ENCODE results near the gene SFI1.

SFI1 gene

DNA sequence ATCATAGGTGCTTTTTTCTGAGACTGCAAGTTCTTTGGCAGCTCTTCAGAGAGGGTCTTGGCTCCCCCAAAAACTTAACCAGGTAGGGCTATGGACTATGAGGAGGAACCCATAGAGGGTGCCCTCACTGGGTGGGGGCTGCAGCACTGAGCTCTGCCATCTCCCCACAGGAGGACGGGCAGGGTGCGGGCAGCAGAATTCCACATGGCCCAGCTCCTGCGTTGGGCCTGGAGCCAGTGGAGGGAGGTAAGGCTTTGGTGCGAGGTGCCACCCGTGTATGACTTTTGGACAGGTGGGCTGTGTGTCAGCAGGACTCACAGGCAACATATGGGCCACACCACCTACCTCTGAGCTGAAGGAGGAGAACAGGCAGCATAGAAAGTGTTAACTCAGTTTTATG is 107.2 kb downstream of the SFI1 start:
- Mint-ChIP-seq H3K4me3 (no peak overlapping the region), H3K9me3 (no peaks in the 10 kb centered on the region), H3K27ac (no peak overlapping the region), H3K4me1 (ENCODE audit: low read depth) (no peaks in the 10 kb centered on the region), H3K27me3 (no peaks in the 10 kb centered on the region), H3K36me3 (ENCODE audit: low read depth) (peaks cover 51% of the 10 kb centered on the region)
- intact Hi-C loops (cut with micrococcal nuclease) = no loop called here

DNA sequence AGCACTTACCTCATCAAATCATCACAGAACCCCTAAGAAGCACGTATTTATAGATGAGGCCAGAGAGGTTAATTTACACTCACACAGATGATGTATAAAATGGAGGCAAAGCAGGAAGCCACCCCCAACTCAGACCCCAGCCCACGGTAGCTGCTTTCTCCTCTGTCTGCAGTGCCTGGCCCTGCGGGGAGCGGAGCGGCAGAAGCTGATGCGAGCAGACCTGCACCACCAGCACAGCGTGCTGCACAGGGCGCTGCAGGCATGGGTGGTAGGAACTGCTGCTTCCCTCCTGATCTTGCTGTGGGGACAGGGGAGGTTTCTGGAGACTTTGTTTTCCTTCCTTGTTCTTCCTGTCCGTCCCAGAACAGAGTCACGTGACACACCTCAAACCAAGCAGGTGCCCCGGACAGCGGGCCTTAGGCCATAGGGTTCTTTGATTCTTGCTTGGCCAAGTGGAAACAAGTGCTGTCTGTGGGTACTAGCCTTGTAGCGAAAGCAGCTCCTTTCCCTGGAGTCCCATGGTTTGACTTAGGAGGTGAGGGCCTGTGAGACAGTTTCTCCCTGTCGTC is 107.9 kb downstream of the SFI1 start:
- no peak overlapping the region for H3K4me3 Mint-ChIP-seq
- H3K27ac Mint-ChIP-seq = no peak overlapping the region
- H3K9me3 Mint-ChIP-seq = no peaks in the 10 kb centered on the region
- H3K4me1 Mint-ChIP-seq (ENCODE audit: low read depth) = no peaks in the 10 kb centered on the region
- peaks cover 53% of the 10 kb centered on the region for H3K36me3 Mint-ChIP-seq (ENCODE audit: low read depth)
- intact Hi-C loops (cut with micrococcal nuclease) = no loop called here
- no peaks in the 10 kb centered on the region for H3K27me3 Mint-ChIP-seq

DNA sequence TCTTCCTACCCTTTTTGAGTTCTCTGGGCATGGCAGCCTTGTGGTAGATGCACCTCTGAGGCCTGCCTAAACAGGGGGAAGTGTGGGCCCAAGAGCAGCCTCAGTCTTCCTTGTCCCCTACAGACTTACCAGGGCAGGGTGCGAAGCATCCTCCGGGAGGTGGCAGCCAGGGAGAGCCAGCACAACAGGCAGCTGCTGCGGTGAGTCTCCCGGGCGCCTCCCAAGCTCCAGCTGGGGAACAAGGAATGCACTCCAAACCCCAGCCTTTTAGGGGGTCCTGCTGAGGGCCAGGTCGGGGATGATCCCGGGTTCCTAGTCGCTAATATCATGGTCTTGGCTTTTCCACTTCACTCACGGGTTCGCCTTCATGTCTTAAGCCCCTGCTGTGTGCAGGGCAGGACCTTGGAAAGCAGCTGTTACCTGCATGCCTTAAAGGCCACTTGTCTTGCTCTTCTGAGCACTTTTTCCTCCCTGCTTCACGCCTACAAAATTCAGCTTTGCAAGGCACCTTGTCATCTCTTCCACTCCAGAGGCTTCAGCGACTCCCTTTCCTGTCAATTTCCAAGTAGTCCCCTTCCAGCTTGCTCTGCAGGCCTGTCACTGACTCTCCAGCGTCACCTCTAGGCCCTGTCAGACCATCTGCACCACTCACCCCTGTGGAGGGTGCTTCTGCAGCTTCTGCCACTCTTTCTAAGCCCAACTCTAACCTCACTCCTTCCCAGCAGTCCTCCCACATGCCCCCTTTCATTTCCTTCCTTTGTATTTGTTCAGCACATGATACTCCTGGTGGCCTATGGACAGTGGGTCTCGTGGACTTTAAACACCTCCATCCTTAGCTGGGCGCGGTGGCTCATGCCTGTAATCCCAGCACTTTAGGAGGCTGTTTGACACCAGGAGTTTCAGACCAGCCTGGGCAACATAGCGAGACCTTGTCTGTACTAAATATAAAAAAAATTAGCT is 108.7 kb downstream of the SFI1 start:
- Mint-ChIP-seq H3K4me3 (no peak overlapping the region), H3K4me1 (ENCODE audit: low read depth) (no peaks in the 10 kb centered on the region), H3K27me3 (no peaks in the 10 kb centered on the region), H3K9me3 (no peaks in the 10 kb centered on the region), H3K27ac (no peak overlapping the region), H3K36me3 (ENCODE audit: low read depth) (peaks cover 61% of the 10 kb centered on the region)
- intact Hi-C loops (cut with micrococcal nuclease) = no loop called here

GRCh38 chr22:31605851-31606585 is 109.7 kb downstream of the SFI1 start:
- peaks cover 71% of the 10 kb centered on the region for H3K36me3 Mint-ChIP-seq (ENCODE audit: low read depth)

GRCh38 chr22:31607696-31608095 is 111.4 kb downstream of the SFI1 start:
- H3K27me3 Mint-ChIP-seq = no peaks in the 10 kb centered on the region
- no peak overlapping the region for H3K4me3 Mint-ChIP-seq
- H3K27ac Mint-ChIP-seq = no peak overlapping the region
- H3K36me3 Mint-ChIP-seq (ENCODE audit: low read depth) = peaks cover 69% of the 10 kb centered on the region
- no peaks in the 10 kb centered on the region for H3K9me3 Mint-ChIP-seq
- H3K4me1 Mint-ChIP-seq (ENCODE audit: low read depth) = no peaks in the 10 kb centered on the region
- intact Hi-C loops (cut with micrococcal nuclease) = no loop called here

More at GRCh38 chr22:31605851-31606585, 109.7 kb downstream of the SFI1 start:
- no peak overlapping the region for H3K27ac Mint-ChIP-seq
- H3K9me3 Mint-ChIP-seq = no peaks in the 10 kb centered on the region
- no peak overlapping the region for H3K4me3 Mint-ChIP-seq
- H3K4me1 Mint-ChIP-seq (ENCODE audit: low read depth) = no peaks in the 10 kb centered on the region
- H3K27me3 Mint-ChIP-seq = no peaks in the 10 kb centered on the region
- intact Hi-C loops (cut with micrococcal nuclease) = no loop called here

GRCh38 chr22:31609716-31610115 is 113.4 kb downstream of the SFI1 start:
- Mint-ChIP-seq H3K4me1 (ENCODE audit: low read depth) (peaks cover 9% of the 10 kb centered on the region), H3K27ac (no peak overlapping the region), H3K9me3 (no peaks in the 10 kb centered on the region), H3K27me3 (no peaks in the 10 kb centered on the region), H3K36me3 (ENCODE audit: low read depth) (peaks cover 67% of the 10 kb centered on the region), H3K4me3 (no peak overlapping the region)
- intact Hi-C loops (cut with micrococcal nuclease) = no loop called here

DNA sequence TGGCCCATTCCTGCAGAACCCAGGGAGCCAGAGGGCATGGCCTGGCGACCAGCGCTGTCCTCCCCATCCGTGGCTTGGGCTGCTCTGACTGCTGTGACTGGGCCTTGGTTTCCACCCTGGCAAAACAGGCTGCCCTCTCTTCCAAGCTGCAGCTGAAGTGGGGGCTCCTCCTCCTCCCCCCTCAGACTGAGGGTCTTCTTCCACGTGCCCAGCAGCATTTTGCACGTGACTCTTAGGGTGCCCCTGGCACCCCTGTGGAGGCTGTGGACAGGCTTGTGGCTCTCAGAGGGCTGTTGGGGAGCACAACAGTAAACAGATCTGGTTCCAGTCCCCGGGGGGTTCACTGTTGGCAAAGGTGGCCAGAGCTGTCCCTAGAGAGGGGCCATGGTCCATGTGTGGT is 114.3 kb downstream of the SFI1 start:
- Mint-ChIP-seq H3K4me3 (no peak overlapping the region), H3K27me3 (no peaks in the 10 kb centered on the region), H3K36me3 (ENCODE audit: low read depth) (peaks cover 72% of the 10 kb centered on the region), H3K27ac (no peak overlapping the region), H3K4me1 (ENCODE audit: low read depth) (peaks cover 18% of the 10 kb centered on the region), H3K9me3 (no peaks in the 10 kb centered on the region)
- intact Hi-C loops (cut with micrococcal nuclease) = no loop called here

DNA sequence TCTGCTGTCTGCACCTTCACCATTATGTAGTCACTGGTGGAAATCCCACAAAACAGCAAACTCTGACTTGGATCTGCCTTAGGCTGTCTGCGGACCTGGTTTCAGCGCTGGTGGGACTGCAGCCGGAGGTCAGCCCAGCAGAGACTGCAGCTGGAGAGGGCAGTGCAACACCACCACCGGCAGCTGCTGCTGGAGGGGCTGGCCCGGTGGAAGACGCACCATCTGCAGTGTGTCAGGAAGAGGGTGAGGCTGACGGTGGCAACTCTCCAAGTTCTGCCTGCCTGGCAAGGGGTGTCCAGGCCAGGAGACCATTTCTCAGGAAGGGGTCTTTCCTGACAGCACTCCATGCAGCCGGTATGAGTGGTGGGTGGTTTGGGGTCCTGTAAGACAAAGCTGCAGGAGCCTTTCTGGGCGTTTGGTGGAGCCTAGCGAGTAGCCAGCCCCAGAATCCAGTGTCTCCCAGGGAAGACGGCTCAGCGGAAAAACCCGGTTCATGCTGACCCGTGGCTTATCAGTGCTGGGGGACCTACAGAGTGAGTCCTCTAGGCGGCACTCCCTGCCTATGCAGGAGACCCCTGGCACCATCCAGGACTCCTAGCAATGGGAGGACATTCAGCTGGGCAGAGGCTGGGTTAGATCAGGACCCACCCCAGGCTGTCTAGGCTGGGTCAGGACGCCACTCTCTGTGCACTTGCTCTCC is 114.9 kb downstream of the SFI1 start:
- Mint-ChIP-seq H3K36me3 (ENCODE audit: low read depth) (peaks cover 74% of the 10 kb centered on the region), H3K9me3 (no peaks in the 10 kb centered on the region), H3K27ac (no peak overlapping the region), H3K4me1 (ENCODE audit: low read depth) (peaks cover 24% of the 10 kb centered on the region), H3K27me3 (no peaks in the 10 kb centered on the region), H3K4me3 (no peak overlapping the region)
- intact Hi-C loops (cut with micrococcal nuclease) = no loop called here

DNA sequence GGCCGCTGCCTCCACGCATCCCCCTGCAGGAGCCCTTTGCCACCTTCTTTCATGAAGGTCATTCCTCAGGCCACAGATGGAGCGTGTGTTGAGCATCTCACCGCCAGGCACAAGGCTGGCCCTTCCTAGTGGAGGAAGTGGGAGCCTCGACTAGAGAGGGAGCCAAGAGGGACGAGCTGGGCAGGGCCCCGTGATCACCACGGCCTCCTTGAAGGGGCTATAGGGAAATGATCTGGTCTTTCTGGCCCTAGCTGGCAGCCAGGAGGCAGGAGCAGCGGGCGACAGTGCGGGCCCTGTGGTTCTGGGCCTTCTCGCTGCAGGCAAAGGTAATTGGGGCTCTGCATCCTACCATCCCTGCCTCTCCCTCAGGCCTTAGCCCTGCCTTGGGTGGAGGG is 116.6 kb downstream of the SFI1 start:
- H3K27me3 Mint-ChIP-seq = no peaks in the 10 kb centered on the region
- H3K27ac Mint-ChIP-seq = no peak overlapping the region
- H3K36me3 Mint-ChIP-seq (ENCODE audit: low read depth) = peaks cover 77% of the 10 kb centered on the region

DNA sequence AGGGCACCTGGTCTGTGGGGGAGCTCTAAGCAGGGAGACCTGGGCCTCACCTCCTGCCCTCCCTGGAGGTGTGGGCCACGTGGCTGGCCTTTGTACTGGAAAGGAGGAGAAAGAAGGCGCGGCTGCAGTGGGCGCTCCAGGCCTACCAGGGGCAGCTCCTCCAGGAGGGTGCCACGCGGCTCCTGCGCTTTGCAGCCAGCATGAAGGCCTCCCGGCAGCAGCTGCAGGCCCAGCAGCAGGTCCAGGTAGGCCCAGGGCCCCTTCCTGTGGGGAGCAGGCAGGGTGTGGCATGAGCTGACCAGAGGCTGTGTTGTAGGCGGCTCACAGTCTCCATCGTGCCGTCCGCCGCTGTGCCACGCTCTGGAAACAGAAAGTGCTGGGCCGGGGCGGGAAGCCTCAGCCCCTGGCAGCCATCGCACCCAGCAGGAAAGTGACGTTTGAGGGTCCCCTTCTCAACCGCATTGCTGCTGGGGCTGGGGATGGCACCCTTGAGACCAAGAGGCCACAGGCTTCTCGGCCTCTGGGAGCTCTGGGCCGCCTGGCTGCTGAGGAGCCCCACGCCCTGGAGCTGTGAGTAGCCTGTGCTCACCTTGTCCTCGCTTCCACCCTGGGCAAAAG is 117.1 kb downstream of the SFI1 start:
- H3K27me3 Mint-ChIP-seq = no peaks in the 10 kb centered on the region
- H3K27ac Mint-ChIP-seq = no peak overlapping the region
- peaks cover 44% of the 10 kb centered on the region for H3K4me1 Mint-ChIP-seq (ENCODE audit: low read depth)
- intact Hi-C loops (cut with micrococcal nuclease) = no loop called here
- no peak overlapping the region for H3K4me3 Mint-ChIP-seq
- peaks cover 79% of the 10 kb centered on the region for H3K36me3 Mint-ChIP-seq (ENCODE audit: low read depth)
- no peaks in the 10 kb centered on the region for H3K9me3 Mint-ChIP-seq

More for the DNA sequence above, 116.6 kb downstream of the SFI1 start:
- peaks cover 41% of the 10 kb centered on the region for H3K4me1 Mint-ChIP-seq (ENCODE audit: low read depth)
- H3K9me3 Mint-ChIP-seq = no peaks in the 10 kb centered on the region
- no peak overlapping the region for H3K4me3 Mint-ChIP-seq
- intact Hi-C loops (cut with micrococcal nuclease) = no loop called here

DNA sequence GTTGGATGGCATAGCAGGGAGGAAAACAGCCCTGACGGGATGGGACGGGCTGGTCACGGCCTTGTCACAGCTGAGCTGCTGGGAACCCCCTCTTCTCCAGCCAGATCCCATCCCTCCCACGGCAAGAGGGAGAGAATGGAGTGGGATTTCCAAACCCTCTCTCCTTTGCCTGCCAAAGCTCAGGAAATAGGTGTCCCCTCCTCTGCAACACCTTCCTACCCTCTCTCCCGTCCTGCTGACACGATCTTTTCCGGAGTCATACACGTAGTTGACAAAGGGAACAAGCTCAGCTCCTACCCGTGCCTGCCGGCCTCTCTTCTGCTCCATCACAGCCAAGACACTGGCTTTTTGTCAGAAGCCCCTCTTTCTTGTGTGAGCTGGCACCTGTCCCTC is 117.6 kb downstream of the SFI1 start:
- no peak overlapping the region for H3K4me3 Mint-ChIP-seq
- H3K9me3 Mint-ChIP-seq = no peaks in the 10 kb centered on the region
- H3K36me3 Mint-ChIP-seq (ENCODE audit: low read depth) = peaks cover 84% of the 10 kb centered on the region
- peaks cover 44% of the 10 kb centered on the region for H3K4me1 Mint-ChIP-seq (ENCODE audit: low read depth)
- no peaks in the 10 kb centered on the region for H3K27me3 Mint-ChIP-seq
- intact Hi-C loops (cut with micrococcal nuclease) = no loop called here
- peak overlapping the region; percentile 66 for H3K27ac Mint-ChIP-seq

DNA sequence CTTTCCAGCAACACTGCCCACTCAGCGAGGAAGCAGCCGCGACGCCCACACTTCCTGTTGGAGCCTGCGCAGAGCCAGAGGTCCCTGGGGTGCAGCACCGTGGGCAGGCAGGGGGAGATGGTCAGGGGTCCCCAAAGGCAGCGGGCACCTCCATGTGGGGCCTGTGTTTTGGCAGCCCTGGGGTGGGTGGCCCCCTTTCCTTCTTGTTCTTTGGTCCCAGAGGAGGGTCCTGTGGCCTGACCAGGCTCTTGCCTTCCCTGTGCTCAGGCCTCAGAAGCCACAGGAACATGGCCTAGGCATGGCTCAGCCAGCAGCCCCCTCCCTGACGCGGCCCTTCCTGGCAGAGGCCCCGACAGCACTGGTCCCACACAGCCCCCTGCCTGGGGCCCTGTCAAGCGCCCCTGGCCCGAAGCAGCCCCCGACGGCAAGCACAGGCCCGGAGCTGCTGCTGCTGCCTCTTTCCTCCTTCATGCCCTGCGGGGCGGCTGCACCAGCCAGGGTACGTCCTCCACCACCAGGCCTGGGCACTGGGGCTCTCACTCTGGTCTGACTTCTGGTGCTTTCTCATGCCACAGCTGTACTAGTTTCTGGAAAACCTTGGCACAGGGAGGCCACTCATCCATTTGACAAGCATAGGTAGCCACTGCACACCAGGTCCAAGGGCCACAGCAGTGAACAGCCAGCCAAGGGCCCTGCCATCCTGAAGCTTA is 118.6 kb downstream of the SFI1 start:
- H3K4me3 Mint-ChIP-seq = no peak overlapping the region
- H3K36me3 Mint-ChIP-seq (ENCODE audit: low read depth) = peaks cover 85% of the 10 kb centered on the region
- no peaks in the 10 kb centered on the region for H3K9me3 Mint-ChIP-seq
- peak overlapping the region; percentile 66 for H3K27ac Mint-ChIP-seq
- intact Hi-C loops (cut with micrococcal nuclease) = loop anchor here (5.0 kb wide), 1 partner anchor 53 kb away; no protein-coding TSS in a partner anchor
- no peaks in the 10 kb centered on the region for H3K27me3 Mint-ChIP-seq
- H3K4me1 Mint-ChIP-seq (ENCODE audit: low read depth) = peaks cover 44% of the 10 kb centered on the region

GRCh38 chr22:31615491-31615860 is 119.1 kb downstream of the SFI1 start:
- Mint-ChIP-seq H3K27me3 (no peaks in the 10 kb centered on the region), H3K36me3 (ENCODE audit: low read depth) (peaks cover 85% of the 10 kb centered on the region), H3K4me3 (no peak overlapping the region), H3K4me1 (ENCODE audit: low read depth) (peaks cover 44% of the 10 kb centered on the region), H3K27ac (peak overlapping the region; percentile 66), H3K9me3 (no peaks in the 10 kb centered on the region)
- intact Hi-C loops (cut with micrococcal nuclease) = loop anchor here (5.0 kb wide), 1 partner anchor 53 kb away; no protein-coding TSS in a partner anchor
